ENCODE data around the gene BRF1.

BRF1 gene

DNA sequence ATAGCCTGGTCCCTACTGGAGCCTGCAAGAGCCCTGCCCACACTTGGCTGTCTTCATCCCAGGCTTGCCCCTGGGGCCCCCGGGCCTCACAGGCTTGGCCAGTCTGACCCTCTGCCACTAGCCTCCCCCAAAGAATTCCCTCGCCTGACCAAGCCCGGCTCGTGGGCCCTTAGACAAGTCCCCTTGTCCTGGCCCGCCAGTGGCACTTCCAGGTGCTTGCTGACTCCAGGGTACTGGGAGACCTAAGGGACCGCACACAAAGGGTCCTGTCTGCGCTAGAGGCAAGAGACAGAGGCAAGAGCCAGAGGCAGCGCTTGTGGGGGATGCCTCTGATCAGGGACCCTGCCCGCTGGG, 47.5 kb downstream of the BRF1 start:
- H3K27ac ChIP-seq, result peak overlapping the region; percentile 85
- TF ChIP-seq, protein P1, sequence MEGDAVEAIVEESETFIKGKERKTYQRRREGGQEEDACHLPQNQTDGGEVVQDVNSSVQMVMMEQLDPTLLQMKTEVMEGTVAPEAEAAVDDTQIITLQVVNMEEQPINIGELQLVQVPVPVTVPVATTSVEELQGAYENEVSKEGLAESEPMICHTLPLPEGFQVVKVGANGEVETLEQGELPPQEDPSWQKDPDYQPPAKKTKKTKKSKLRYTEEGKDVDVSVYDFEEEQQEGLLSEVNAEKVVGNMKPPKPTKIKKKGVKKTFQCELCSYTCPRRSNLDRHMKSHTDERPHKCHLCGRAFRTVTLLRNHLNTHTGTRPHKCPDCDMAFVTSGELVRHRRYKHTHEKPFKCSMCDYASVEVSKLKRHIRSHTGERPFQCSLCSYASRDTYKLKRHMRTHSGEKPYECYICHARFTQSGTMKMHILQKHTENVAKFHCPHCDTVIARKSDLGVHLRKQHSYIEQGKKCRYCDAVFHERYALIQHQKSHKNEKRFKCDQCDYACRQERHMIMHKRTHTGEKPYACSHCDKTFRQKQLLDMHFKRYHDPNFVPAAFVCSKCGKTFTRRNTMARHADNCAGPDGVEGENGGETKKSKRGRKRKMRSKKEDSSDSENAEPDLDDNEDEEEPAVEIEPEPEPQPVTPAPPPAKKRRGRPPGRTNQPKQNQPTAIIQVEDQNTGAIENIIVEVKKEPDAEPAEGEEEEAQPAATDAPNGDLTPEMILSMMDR (conservative IDR thresholded peaks at IDR 0.05; ENCODE audit: low read depth), result no peak
- DNase-seq (ENCODE audit: low spot score), result no peak
- ChIA-PET CTCF (no interaction called here), POLR2A (ENCODE audit: low non-redundant PET) (no interaction called here)

GRCh38 chr14:105252552-105253328, 48.1 kb downstream of the BRF1 start:
- ChIA-PET POLR2A (ENCODE audit: low non-redundant PET) (no interaction called here), CTCF (no interaction called here)
- H3K27ac ChIP-seq, result peak overlapping the region; percentile 85
- TF ChIP-seq, protein P1 (conservative IDR thresholded peaks at IDR 0.05; ENCODE audit: low read depth), result no peak
- no peak for DNase-seq (ENCODE audit: low spot score)

GRCh38 chr14:105251920-105252319, 48.9 kb downstream of the BRF1 start:
- DNase-seq (ENCODE audit: low spot score), result no peak
- H3K27ac ChIP-seq, result peak overlapping the region; percentile 85
- TF ChIP-seq, protein P1 (conservative IDR thresholded peaks at IDR 0.05; ENCODE audit: low read depth), result no peak
- ChIA-PET POLR2A (ENCODE audit: low non-redundant PET) (no interaction called here), CTCF (no interaction called here)

DNA sequence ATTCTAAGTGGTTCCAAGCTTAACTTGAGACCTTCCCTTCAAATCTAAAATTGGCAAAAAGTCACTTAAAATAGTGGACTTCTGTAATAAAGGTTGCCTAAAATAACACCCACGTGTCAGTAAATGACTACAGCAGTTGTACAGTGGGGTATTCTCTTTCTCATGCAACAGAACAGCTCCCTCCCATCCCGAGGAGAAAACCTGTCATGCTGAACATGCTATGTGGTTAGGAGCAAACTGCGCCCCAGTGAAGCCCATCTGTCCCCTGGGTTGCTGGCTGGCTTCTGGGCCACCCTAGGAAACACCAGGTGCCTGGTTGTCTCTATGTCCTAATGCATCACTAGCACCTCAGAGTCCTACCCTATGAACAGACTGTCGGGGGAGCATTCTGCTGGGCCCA, 49.8 kb downstream of the BRF1 start:
- TF ChIP-seq, protein P1 (conservative IDR thresholded peaks at IDR 0.05; ENCODE audit: low read depth), result no peak
- H3K27ac ChIP-seq, result peak overlapping the region; percentile 85
- CTCF ChIA-PET, result no interaction called here
- POLR2A ChIA-PET (ENCODE audit: low non-redundant PET), result no interaction called here
- DNase-seq (ENCODE audit: low spot score), result no peak

DNA sequence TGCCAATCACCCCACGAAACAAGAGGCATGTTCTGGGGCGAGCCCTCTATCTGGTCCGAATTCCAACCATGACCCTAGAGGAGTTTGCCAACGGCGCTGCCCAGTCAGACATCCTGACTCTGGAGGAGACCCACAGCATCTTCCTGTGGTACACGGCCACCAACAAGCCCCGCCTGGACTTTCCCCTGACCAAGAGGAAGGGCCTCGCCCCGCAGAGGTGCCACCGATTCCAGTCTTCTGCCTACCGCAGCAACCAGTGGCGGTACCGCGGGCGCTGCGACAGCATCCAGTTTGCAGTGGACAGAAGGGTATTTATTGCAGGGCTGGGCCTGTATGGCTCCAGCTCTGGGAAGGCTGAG, 50.8 kb downstream of the BRF1 start:
- POLR2A ChIA-PET (ENCODE audit: low non-redundant PET), result no interaction called here
- H3K27ac ChIP-seq, result peak overlapping the region; percentile 85
- CTCF ChIA-PET, result no interaction called here
- no peak for DNase-seq (ENCODE audit: low spot score)
- TF ChIP-seq, protein P1 (conservative IDR thresholded peaks at IDR 0.05; ENCODE audit: low read depth), result no peak

- DNase-seq (ENCODE audit: low spot score), result no peak
- TF ChIP-seq, protein P1 (conservative IDR thresholded peaks at IDR 0.05; ENCODE audit: low read depth), result no peak
- peak overlapping the region; percentile 85 for H3K27ac ChIP-seq
- ChIA-PET POLR2A (ENCODE audit: low non-redundant PET) (no interaction called here), CTCF (interaction anchor here (0.6 kb wide), 1 partner anchor 180 kb away, joined by 3 read pairs; no protein-coding TSS in a partner anchor)
Measured at GRCh38 chr14:105249182-105250007, 51.4 kb downstream of the BRF1 start.

Measured in RWPE1 (cell line).